ENCODE data around the gene RGS16. TPM values are rescaled to one million over a fixed set of nuclear protein-coding genes. Genes with fewer than 3 reads are reported as not detected.

The RGS16 gene
- total and polyA plus RNA-seq, 7 donors: 0.46 to 12.4 (median 2.5) TPM

DNA sequence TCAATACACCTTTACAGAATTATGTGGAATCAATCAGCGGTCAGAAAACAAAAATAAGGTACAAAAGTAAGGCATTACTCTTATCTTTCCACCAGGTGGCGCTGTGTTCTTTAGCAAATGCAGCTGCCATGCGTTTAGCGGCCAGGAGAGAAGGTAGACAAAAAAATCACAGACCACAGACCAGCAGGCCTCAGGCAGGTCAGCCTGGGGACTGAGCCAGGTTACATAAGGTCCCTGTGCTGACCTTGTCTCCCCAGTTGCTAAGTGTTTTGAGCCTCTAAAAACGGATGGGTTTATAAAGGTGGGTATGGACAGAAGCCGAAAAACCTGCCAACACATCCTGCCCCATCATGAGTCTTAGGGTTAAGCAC is 2.8 kb downstream of the RGS16 start:
- intact Hi-C loops (cut with DNase I): loop anchor here (1.0 to 5.0 kb wide), 2 partner anchors 184 to 236 kb away; partner anchors contain the start of gene DHX9
- 21 to 26% methylated on average over 6 of the region's 6 CpGs for WGBS, 2 donors
- Histone ChIP-seq H3K4me1 (peaks cover 0 to 27% (median 23%) of the 10 kb centered on the region in 4 donors), H3K4me3 (peak overlapping the region in 2 of 4 donors; percentile 51 to 54), H3K36me3 (no peaks in the 10 kb centered on the region), H3K27me3 (no peaks in the 10 kb centered on the region), H3K27ac (peak overlapping the region; percentile 10 to 68 (median 38)), H3K9me3 (no peaks in the 10 kb centered on the region)
- peak; percentile 87 for DNase-seq
- TF ChIP-seq, protein P1, sequence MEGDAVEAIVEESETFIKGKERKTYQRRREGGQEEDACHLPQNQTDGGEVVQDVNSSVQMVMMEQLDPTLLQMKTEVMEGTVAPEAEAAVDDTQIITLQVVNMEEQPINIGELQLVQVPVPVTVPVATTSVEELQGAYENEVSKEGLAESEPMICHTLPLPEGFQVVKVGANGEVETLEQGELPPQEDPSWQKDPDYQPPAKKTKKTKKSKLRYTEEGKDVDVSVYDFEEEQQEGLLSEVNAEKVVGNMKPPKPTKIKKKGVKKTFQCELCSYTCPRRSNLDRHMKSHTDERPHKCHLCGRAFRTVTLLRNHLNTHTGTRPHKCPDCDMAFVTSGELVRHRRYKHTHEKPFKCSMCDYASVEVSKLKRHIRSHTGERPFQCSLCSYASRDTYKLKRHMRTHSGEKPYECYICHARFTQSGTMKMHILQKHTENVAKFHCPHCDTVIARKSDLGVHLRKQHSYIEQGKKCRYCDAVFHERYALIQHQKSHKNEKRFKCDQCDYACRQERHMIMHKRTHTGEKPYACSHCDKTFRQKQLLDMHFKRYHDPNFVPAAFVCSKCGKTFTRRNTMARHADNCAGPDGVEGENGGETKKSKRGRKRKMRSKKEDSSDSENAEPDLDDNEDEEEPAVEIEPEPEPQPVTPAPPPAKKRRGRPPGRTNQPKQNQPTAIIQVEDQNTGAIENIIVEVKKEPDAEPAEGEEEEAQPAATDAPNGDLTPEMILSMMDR (IDR thresholded peaks at IDR 0.05): peak; percentile 80 to 89 (median 88)
- TF ChIP-seq EP300 (IDR thresholded peaks at IDR 0.05) (no peak), POLR2AphosphoS5 (IDR thresholded peaks at IDR 0.05) (no peak), POLR2A (IDR thresholded peaks at IDR 0.05) (no peak)

DNA sequence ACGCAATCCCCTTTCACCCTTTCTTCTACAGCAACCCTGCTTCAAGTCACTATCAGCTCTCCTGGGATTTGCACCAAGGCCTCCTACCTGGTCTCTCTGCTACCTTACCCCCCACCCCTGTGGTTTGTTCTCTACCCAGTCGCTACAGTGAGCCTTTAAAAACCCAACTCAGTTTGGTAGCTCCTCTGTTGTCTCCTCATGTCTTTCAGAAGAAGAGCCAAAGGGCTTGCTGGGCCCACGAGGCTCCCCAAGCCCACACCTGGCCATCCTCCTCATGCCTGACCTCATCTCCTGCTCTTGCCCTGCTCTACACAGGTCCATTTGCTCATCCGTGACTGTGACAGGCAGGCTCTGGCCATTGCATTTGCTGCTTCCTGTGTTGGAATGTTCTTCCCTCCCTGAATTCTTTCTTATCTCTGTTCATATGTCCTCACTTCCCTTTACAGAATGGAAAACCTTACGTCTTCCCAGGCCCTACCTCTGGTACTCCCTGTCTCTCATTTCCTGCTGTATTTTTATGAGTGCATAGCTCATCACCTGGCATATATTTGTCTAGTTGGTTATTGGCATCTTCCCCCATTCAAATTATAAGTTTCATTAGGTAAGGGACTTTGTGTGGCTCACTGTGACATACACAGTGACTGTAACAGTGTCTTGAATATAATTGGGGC is 3.3 kb downstream of the RGS16 start:
- TF ChIP-seq POLR2A (IDR thresholded peaks at IDR 0.05) (no peak), POLR2AphosphoS5 (IDR thresholded peaks at IDR 0.05) (no peak), EP300 (IDR thresholded peaks at IDR 0.05) (no peak)
- TF ChIP-seq, protein P1 (IDR thresholded peaks at IDR 0.05): no peak
- Histone ChIP-seq H3K27ac (peak overlapping the region in 2 of 4 donors; percentile 5 to 15), H3K36me3 (no peaks in the 10 kb centered on the region), H3K4me1 (peaks cover 0 to 27% (median 25%) of the 10 kb centered on the region in 4 donors), H3K4me3 (no peak overlapping the region), H3K27me3 (no peaks in the 10 kb centered on the region), H3K9me3 (no peaks in the 10 kb centered on the region)
- DNase-seq: no peak
- intact Hi-C loops (cut with DNase I): loop anchor here (1.0 to 5.0 kb wide), 2 partner anchors 184 to 236 kb away; partner anchors contain the start of gene DHX9
- 67 to 69% methylated on average over 5 of the region's 5 CpGs for WGBS, 2 donors

DNA sequence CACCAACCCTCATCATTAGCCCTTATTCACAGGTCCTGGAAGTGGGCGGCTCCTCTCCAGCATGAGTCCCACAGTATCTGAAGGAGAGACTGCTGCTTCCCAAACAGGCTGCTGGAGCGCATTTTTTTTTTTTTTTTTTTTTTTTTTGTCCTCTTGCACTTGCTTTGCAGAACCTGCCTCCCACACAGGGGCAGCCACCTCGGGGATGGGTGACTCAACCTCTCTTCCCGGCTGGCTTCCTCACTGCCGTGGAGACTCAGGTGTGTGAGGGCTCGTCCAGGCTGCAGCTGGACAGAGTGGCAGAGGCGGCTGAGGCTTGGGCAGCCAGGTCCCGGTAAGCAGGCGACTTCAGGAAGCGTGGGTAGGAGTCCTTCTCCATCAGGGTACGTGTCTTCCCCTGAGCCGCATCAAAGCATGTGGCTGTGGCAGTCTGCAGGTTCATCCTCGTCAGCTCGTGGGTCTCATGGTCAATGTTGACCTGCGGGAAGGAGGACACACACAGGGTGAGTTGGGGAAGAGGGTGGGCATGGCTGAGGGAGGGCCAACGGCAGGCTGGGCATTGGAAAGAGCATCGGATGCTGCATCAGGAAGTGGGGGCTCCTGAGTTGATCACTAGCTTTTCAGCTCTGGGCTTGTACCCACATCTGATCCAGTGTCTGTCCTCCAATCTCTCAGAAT is 4.0 kb downstream of the RGS16 start:
- WGBS, 2 donors: 92 to 94% methylated on average over 17 of the region's 17 CpGs
- intact Hi-C loops (cut with DNase I): loop anchor here (5.0 kb wide), 1 partner anchor 237 kb away; the partner anchor contains the start of gene DHX9

DNA sequence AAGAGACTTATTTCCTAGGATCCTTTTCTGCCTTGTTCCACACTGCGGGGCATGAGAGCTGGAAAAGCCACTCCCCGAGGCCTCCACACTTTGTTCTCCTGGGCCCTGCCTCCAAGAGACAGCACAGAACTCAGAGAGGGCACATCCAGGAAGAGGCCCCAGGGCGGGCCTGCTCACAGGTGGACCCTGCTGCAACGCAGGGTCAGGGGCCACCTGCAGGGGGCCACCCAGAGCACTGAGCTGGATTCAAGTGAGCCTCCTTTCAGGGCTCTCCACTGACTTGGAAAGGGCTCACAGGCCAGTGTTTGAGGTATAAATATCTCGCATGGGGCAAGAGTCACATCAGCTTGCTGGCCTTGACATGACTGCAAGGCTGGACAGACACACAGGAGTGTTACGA is 4.8 kb downstream of the RGS16 start:
- no peak for TF ChIP-seq EP300 (IDR thresholded peaks at IDR 0.05)
- TF ChIP-seq, protein P1 (IDR thresholded peaks at IDR 0.05): no peak
- no peak for TF ChIP-seq POLR2AphosphoS5 (IDR thresholded peaks at IDR 0.05)
- no peak for TF ChIP-seq POLR2A (IDR thresholded peaks at IDR 0.05)
- H3K9me3 ChIP-seq: no peaks in the 10 kb centered on the region
- WGBS, 2 donors: 84 to 87% methylated on average over 6 of the region's 6 CpGs
- no peak for DNase-seq
- H3K27ac ChIP-seq: no peak overlapping the region
- intact Hi-C loops (cut with DNase I): no loop called here
- H3K4me3 ChIP-seq: no peak overlapping the region
- H3K4me1 ChIP-seq: peaks cover 0 to 22% (median 21%) of the 10 kb centered on the region in 4 donors
- H3K27me3 ChIP-seq: no peaks in the 10 kb centered on the region
- no peaks in the 10 kb centered on the region for H3K36me3 ChIP-seq

More for the DNA sequence above, 4.0 kb downstream of the RGS16 start:
- no peak overlapping the region for H3K4me3 ChIP-seq
- H3K9me3 ChIP-seq: no peaks in the 10 kb centered on the region
- DNase-seq: no peak
- H3K36me3 ChIP-seq: no peaks in the 10 kb centered on the region
- peaks cover 0 to 27% (median 26%) of the 10 kb centered on the region in 4 donors for H3K4me1 ChIP-seq
- peak overlapping the region in 1 of 4 donors; percentile 5 for H3K27ac ChIP-seq
- H3K27me3 ChIP-seq: no peaks in the 10 kb centered on the region
- TF ChIP-seq, protein P1 (IDR thresholded peaks at IDR 0.05): no peak
- TF ChIP-seq EP300 (IDR thresholded peaks at IDR 0.05): no peak
- no peak for TF ChIP-seq POLR2A (IDR thresholded peaks at IDR 0.05)
- TF ChIP-seq POLR2AphosphoS5 (IDR thresholded peaks at IDR 0.05): no peak
